SK-N-MC (cell line): ENCODE data around the gene ZNF467.

ENCODE experiments used
- EZH2 ChIP-seq: fragments of 200-600 bp; sonication (generic); IDR thresholded peaks from one replicate; pipeline ENCODE4 v1.6.1; 2017; ENCODE audit warnings: antibody characterized with exemption
- POLR2AphosphoS5 ChIP-seq: IDR thresholded peaks from 2 replicates; pipeline ENCODE4 v1.6.1; 2012; ENCODE audit warnings: mild to moderate bottlenecking, low read depth, low read length, borderline replicate concordance

GRCh38 chr7:149802966-149803365 is 29.6 kb upstream of the ZNF467 start:
- TF ChIP-seq EZH2 (no peak), POLR2AphosphoS5 (no peak)
